Measurements from ENCODE around the gene RNLS.

The RNLS gene

DNA sequence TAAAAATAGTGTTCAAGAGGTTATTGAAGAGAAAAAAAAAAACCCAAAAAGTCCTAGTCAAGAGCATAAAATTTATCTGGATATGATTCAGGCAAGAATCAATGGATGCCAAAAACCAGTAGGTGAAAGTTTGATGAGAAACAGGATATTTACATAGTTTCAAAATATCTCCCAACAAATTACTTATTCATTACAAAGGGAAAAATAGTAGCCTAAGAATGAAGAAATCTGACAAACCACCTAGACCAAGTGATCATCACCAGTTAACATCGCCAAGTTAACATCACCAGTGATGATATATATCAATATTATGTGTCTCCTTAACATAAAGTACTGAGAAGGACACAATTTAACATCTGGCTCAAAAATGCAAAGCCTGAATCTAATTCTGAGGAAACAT lies 85.2 kb downstream of the RNLS start:
- H3K36me3 ChIP-seq: no peaks in the 10 kb centered on the region
- H3K4me3 ChIP-seq (ENCODE audit: low read depth, low read length): no peak overlapping the region
- TF ChIP-seq CTCF (IDR thresholded peaks at IDR 0.05; ENCODE audit: low read depth, low read length): no peak
- DNase-seq: no peak
- H3K9me3 ChIP-seq (ENCODE audit: severe bottlenecking): no peaks in the 10 kb centered on the region
- no peak overlapping the region for H3K27ac ChIP-seq
- no peaks in the 10 kb centered on the region for H3K27me3 ChIP-seq (ENCODE audit: insufficient read depth, low read depth, severe bottlenecking)

DNA sequence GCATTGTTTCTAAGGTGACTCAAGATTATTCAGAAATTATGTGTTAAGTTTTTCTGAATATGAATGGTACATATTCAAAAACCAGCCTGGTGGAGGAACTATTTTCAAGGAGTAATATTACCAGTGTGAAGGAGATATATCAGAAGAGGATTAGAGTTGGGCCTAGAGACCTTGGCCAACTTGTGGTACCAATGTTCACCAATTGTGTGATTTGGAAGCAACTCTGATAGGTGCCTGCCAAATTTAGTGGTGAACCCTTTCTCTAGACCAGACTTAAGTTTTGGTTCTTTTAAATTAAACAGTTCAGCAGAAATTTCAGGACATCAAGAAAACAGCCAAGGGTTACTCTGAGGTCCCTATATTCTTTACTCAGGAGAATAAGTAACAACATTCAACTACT lies 88.6 kb downstream of the RNLS start:
- H3K27ac ChIP-seq: no peak overlapping the region
- H3K4me3 ChIP-seq (ENCODE audit: low read depth, low read length): no peak overlapping the region

GRCh38 chr10:88493691-88494483 lies 89.2 kb downstream of the RNLS start:
- no peak overlapping the region for H3K4me3 ChIP-seq (ENCODE audit: low read depth, low read length)
- no peaks in the 10 kb centered on the region for H3K36me3 ChIP-seq
- no peak for TF ChIP-seq CTCF (IDR thresholded peaks at IDR 0.05; ENCODE audit: low read depth, low read length)
- no peaks in the 10 kb centered on the region for H3K27me3 ChIP-seq (ENCODE audit: insufficient read depth, low read depth, severe bottlenecking)
- H3K27ac ChIP-seq: no peak overlapping the region
- no peaks in the 10 kb centered on the region for H3K9me3 ChIP-seq (ENCODE audit: severe bottlenecking)
- DNase-seq: no peak

More for the DNA sequence above, 88.6 kb downstream of the RNLS start:
- Histone ChIP-seq H3K9me3 (ENCODE audit: severe bottlenecking) (no peaks in the 10 kb centered on the region), H3K27me3 (ENCODE audit: insufficient read depth, low read depth, severe bottlenecking) (no peaks in the 10 kb centered on the region), H3K36me3 (no peaks in the 10 kb centered on the region)
- DNase-seq: no peak
- no peak for TF ChIP-seq CTCF (IDR thresholded peaks at IDR 0.05; ENCODE audit: low read depth, low read length)

DNA sequence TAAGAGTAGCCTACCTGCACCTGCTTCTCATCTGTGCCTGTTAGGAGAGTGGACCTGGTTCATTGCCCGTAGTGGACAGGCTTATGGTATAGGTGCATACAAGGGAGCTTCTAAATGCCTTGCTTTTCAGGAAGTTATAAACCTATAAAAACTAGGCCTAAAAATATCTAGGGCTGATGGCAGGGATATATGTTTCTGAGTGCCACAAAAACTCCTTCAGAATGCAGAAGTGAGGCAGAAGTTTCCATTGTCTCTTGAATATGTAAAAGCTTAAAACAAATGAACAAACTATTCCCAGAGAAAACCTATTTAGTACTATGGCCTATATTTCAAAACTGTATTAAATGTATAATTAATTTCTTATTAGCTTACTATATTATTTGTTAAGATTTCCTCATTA lies 91.8 kb downstream of the RNLS start:
- H3K27me3 ChIP-seq (ENCODE audit: insufficient read depth, low read depth, severe bottlenecking): no peaks in the 10 kb centered on the region
- H3K4me3 ChIP-seq (ENCODE audit: low read depth, low read length): no peak overlapping the region
- no peak overlapping the region for H3K27ac ChIP-seq
- no peaks in the 10 kb centered on the region for H3K9me3 ChIP-seq (ENCODE audit: severe bottlenecking)
- TF ChIP-seq CTCF (IDR thresholded peaks at IDR 0.05; ENCODE audit: low read depth, low read length): no peak
- no peak for DNase-seq
- no peaks in the 10 kb centered on the region for H3K36me3 ChIP-seq

GRCh38 chr10:88490231-88490980 lies 92.7 kb downstream of the RNLS start:
- Histone ChIP-seq H3K36me3 (no peaks in the 10 kb centered on the region), H3K4me3 (ENCODE audit: low read depth, low read length) (no peak overlapping the region), H3K9me3 (ENCODE audit: severe bottlenecking) (no peaks in the 10 kb centered on the region), H3K27me3 (ENCODE audit: insufficient read depth, low read depth, severe bottlenecking) (no peaks in the 10 kb centered on the region), H3K27ac (no peak overlapping the region)
- DNase-seq: no peak
- no peak for TF ChIP-seq CTCF (IDR thresholded peaks at IDR 0.05; ENCODE audit: low read depth, low read length)

Data from WERI-Rb-1 (cell line).